ENCODE results near the gene SLIT1.

SLIT1 gene

GRCh38 chr10:97024168-97025073 lies 161.3 kb downstream of the SLIT1 start:
- no peak for DNase-seq (ENCODE audit: low read depth, low spot score)

- no peak for DNase-seq (ENCODE audit: low read depth, low spot score)
These were observed 162.2 kb downstream of the SLIT1 start for GRCh38 chr10:97023401-97024167.

GRCh38 chr10:97022616-97023015 lies 163.1 kb downstream of the SLIT1 start:
- no peak for DNase-seq (ENCODE audit: low read depth, low spot score)

- DNase-seq (ENCODE audit: low read depth, low spot score) = no peak
These were observed 165.0 kb downstream of the SLIT1 start for GRCh38 chr10:97020452-97021400.

GRCh38 chr10:97019213-97019844 lies 166.4 kb downstream of the SLIT1 start:
- DNase-seq (ENCODE audit: low read depth, low spot score) = no peak

GRCh38 chr10:97018251-97019212 lies 167.2 kb downstream of the SLIT1 start:
- no peak for DNase-seq (ENCODE audit: low read depth, low spot score)

GRCh38 chr10:97017474-97017903 lies 168.3 kb downstream of the SLIT1 start:
- DNase-seq (ENCODE audit: low read depth, low spot score) = no peak

GRCh38 chr10:97016728-97017473 lies 168.9 kb downstream of the SLIT1 start:
- DNase-seq (ENCODE audit: low read depth, low spot score) = no peak

GRCh38 chr10:97015240-97015639 lies 170.5 kb downstream of the SLIT1 start:
- DNase-seq (ENCODE audit: low read depth, low spot score) = no peak

- DNase-seq (ENCODE audit: low read depth, low spot score) = no peak
These were observed 171.8 kb downstream of the SLIT1 start for GRCh38 chr10:97013983-97014382.

GRCh38 chr10:97013568-97013967 lies 172.2 kb downstream of the SLIT1 start:
- DNase-seq (ENCODE audit: low read depth, low spot score) = no peak

- DNase-seq (ENCODE audit: low read depth, low spot score) = no peak
These were observed 173.3 kb downstream of the SLIT1 start for GRCh38 chr10:97012470-97012869.

GRCh38 chr10:97011397-97011796 lies 174.4 kb downstream of the SLIT1 start:
- DNase-seq (ENCODE audit: low read depth, low spot score) = no peak

GRCh38 chr10:97010695-97011206 lies 175.0 kb downstream of the SLIT1 start:
- no peak for DNase-seq (ENCODE audit: low read depth, low spot score)

GRCh38 chr10:97007417-97007816 lies 178.3 kb downstream of the SLIT1 start:
- no peak for DNase-seq (ENCODE audit: low read depth, low spot score)

GRCh38 chr10:97006364-97006763 lies 179.4 kb downstream of the SLIT1 start:
- DNase-seq (ENCODE audit: low read depth, low spot score) = no peak

- no peak for DNase-seq (ENCODE audit: low read depth, low spot score)
These were observed 180.4 kb downstream of the SLIT1 start for GRCh38 chr10:97005349-97005748.

GRCh38 chr10:97004591-97004990 lies 181.2 kb downstream of the SLIT1 start:
- DNase-seq (ENCODE audit: low read depth, low spot score) = no peak

GRCh38 chr10:97003804-97004201 lies 182.0 kb downstream of the SLIT1 start:
- DNase-seq (ENCODE audit: low read depth, low spot score) = no peak

Measured in iPS DF 19.7 (cell line).